K562 (cell line): ENCODE measurements around the gene OR51T1. TPM values are rescaled to one million over a fixed set of nuclear protein-coding genes. Genes with fewer than 3 reads are reported as not detected.

Experiments
- ATAC-seq: fragments of 200-7000 bp; cut with Tn5 transposase; 3 replicates; pipeline ENCODE4 v1.9.1; 2020; ENCODE audit warnings: moderate library complexity
- BruUV-seq: library from RNA; stranded (reverse); fragments of 400-500 nt; replicated peaks from 2 replicates; lab custom pipeline; 2021; lab: Mats Ljungman, UMichigan
- CTCF ChIA-PET: fragments of 300-600 bp; formaldehyde crosslinking; extraction: SDS; loops from one replicate; lab custom pipeline; 2021; ENCODE audit warnings: low intra/inter-chr PET ratio; lab: Yijun Ruan, JAX
- POLR2A ChIA-PET: fragments of 300-600, 350-650 bp; sonication (Branson Sonifier 250); formaldehyde crosslinking; extraction: SDS; loops from one replicate; lab custom pipeline; 2021; ENCODE audit warnings: antibody characterized with exemption, inconsistent platforms; lab: Yijun Ruan, JAX
- DNase-seq, 4 experiments: peaks; one replicate each; pipeline versions ENCODE4 v3.0.0 to v3.0.0-alpha.2; 2011 to 2018; ENCODE audit warnings: low spot score in 3 of 4, mixed read lengths in 3 of 4; ENCODE audit errors: extremely low read depth in 1 of 4
- FAIRE-seq: peaks from 2 replicates; lab custom pipeline; 2011; peaks lifted over from hg19 to GRCh38; lab: Jason Lieb, UNC
- H2AFZ ChIP-seq: 2 replicates; pipeline ENCODE4 v1.6.0; 2011; ENCODE audit warnings: low read depth, low read length, control low read depth, inconsistent platforms
- H3K27ac ChIP-seq: fragments of 200-600 bp; 3 replicates; pipeline ENCODE4 v1.8.0; 2011; ENCODE audit warnings: low read depth, mild to moderate bottlenecking, control low read depth, inconsistent platforms, low read length, moderate library complexity, mixed read lengths; ENCODE audit errors: extremely low read depth
- H3K27me3 ChIP-seq, 2 experiments: fragments of 300-600 bp in 1 of 2; 2 replicates in 1 of 2; 3 replicates in 1 of 2; pipeline versions ENCODE4 v1.6.0 to v1.8.0; 2011; ENCODE audit warnings: inconsistent platforms in 2 of 2, low read length in 2 of 2, mild to moderate bottlenecking in 1 of 2, mixed read lengths in 1 of 2, moderate library complexity in 1 of 2; ENCODE audit not compliant: control insufficient read depth in 2 of 2, insufficient read depth in 2 of 2
- H3K36me3 ChIP-seq: fragments of 300-600 bp; 3 replicates; pipeline ENCODE4 v1.8.0; 2011; ENCODE audit warnings: mild to moderate bottlenecking, low read length, inconsistent platforms; ENCODE audit not compliant: control insufficient read depth, insufficient read depth
- H3K4me1 ChIP-seq, 2 experiments: fragments of 200-600 bp in 1 of 2; replicated peaks in 1 of 2; 2 replicates in 1 of 2; 3 replicates in 1 of 2; pipeline versions ENCODE4 v1.5.1 to v1.8.0; 2011; ENCODE audit warnings: inconsistent platforms in 2 of 2, low read length in 2 of 2, mild to moderate bottlenecking in 1 of 2, mixed read lengths in 1 of 2, moderate library complexity in 1 of 2; ENCODE audit not compliant: control insufficient read depth in 2 of 2, insufficient read depth in 2 of 2
- H3K4me2 ChIP-seq: 2 replicates; pipeline ENCODE4 v1.6.1; 2011; ENCODE audit warnings: low read length, control low read depth, inconsistent platforms, mixed read lengths; ENCODE audit not compliant: insufficient read depth
- H3K4me3 ChIP-seq: fragments of 200-600 bp; sonication (generic), shearing (Covaris generic); 2 replicates; pipeline ENCODE4 v1.5.1; 2016; ENCODE audit warnings: control low read depth, inconsistent platforms
- H3K79me2 ChIP-seq: fragments of 200-600 bp; 3 replicates; pipeline ENCODE4 v1.8.0; 2011; ENCODE audit warnings: low read length, inconsistent platforms; ENCODE audit not compliant: control insufficient read depth, insufficient read depth
- H3K9ac ChIP-seq, 2 experiments: 2 replicates each; pipeline versions ENCODE4 v1.6.0 to v1.6.1; 2011; ENCODE audit warnings: low read depth in 2 of 2, low read length in 2 of 2, control low read depth in 1 of 2, inconsistent platforms in 1 of 2, mild to moderate bottlenecking in 1 of 2, mixed read lengths in 1 of 2; ENCODE audit not compliant: insufficient read depth in 1 of 2
- H3K9me1 ChIP-seq: one replicate; pipeline ENCODE4 v1.6.0; 2011; ENCODE audit warnings: inconsistent platforms, mild to moderate bottlenecking, low read length, moderate library complexity; ENCODE audit not compliant: control insufficient read depth, insufficient read depth
- H3K9me3 ChIP-seq: replicated peaks from 2 replicates; pipeline ENCODE4 v1.5.1; 2011; ENCODE audit warnings: low read depth, low read length, inconsistent platforms; ENCODE audit not compliant: control insufficient read depth, insufficient read depth
- H4K20me1 ChIP-seq: replicated peaks from 2 replicates; pipeline ENCODE4 v1.6.1; 2011; ENCODE audit warnings: low read length, inconsistent platforms, mixed read lengths; ENCODE audit not compliant: control insufficient read depth, insufficient read depth
- DDX20 ChIP-seq: fragments of 450-650 bp; IDR thresholded peaks from 2 replicates; pipeline ENCODE4 v1.6.1; 2016; ENCODE audit warnings: missing genetic modification characterization, low read depth, mild to moderate bottlenecking, missing compliant biosample characterization, moderate library complexity
- E4F1 ChIP-seq: fragments of 250-450 bp; sonication (Bioruptor Pico); IDR thresholded peaks from 2 replicates; pipeline ENCODE4 v1.5.0; 2021; ENCODE audit warnings: mild to moderate bottlenecking, borderline replicate concordance
- HDAC2 ChIP-seq: fragments of 450-650 bp; IDR thresholded peaks from 2 replicates; pipeline ENCODE4 v1.6.1; 2016; ENCODE audit warnings: mild to moderate bottlenecking
- KLF1 ChIP-seq: fragments of 450-650 bp; IDR thresholded peaks from 2 replicates; pipeline ENCODE4 v1.6.1; 2016; ENCODE audit warnings: missing genetic modification characterization, missing compliant biosample characterization
- MBD2 ChIP-seq: sonication (generic); IDR thresholded peaks from 2 replicates; pipeline ENCODE4 v1.6.1; 2016; ENCODE audit warnings: low read depth, borderline replicate concordance
- MCM2 ChIP-seq: fragments of 450-650 bp; IDR thresholded peaks from 2 replicates; pipeline ENCODE4 v1.6.1; 2017; ENCODE audit warnings: low read depth, mild to moderate bottlenecking
- SMAD4 ChIP-seq: fragments of 250-450 bp; sonication (Bioruptor Pico); conservative IDR thresholded peaks from 2 replicates; pipeline ENCODE4 v1.8.0; 2021; ENCODE audit warnings: inconsistent platforms, mild to moderate bottlenecking, moderate library complexity
- SRSF7 ChIP-seq: fragments of 200-400 bp; formaldehyde crosslinking; optimal IDR thresholded peaks from 2 replicates; pipeline ENCODE3; 2017; ENCODE audit warnings: mild to moderate bottlenecking, low read depth, low read length
- TRIM25 ChIP-seq: fragments of 450-650 bp; IDR thresholded peaks from 2 replicates; pipeline ENCODE4 v1.7.0; 2016; ENCODE audit warnings: borderline replicate concordance
- ZNF518B ChIP-seq: fragments of 250-450 bp; sonication (Bioruptor Pico); IDR thresholded peaks from 2 replicates; pipeline ENCODE4 v1.5.0; 2021; ENCODE audit warnings: mild to moderate bottlenecking, moderate library complexity
- WGBS: fragments of 100-300 bp; shearing (Covaris generic); methylation state at CpG from one replicate; pipeline ENCODE4 v1.1.6; 2016; ENCODE audit warnings: low coverage, mixed read lengths; ENCODE audit not compliant: insufficient coverage; ENCODE audit errors: missing lambda C conversion rate; 5-methylcytosine and 5-hydroxymethylcytosine counted together
- in situ Hi-C: fragments of 300-500 bp; cut with MboI; formaldehyde crosslinking; loops from 4 replicates; pipeline ENCODE4 v1.15.0; 2018; ENCODE audit warnings: inconsistent platforms, mixed read lengths
- intact Hi-C: fragments of 100-400 bp; cut with micrococcal nuclease; formaldehyde crosslinking; loops from 2 replicates; pipeline ENCODE4 v1.14.2; 2022
- polyA plus RNA-seq, 8 experiments: library from polyadenylated mRNA; depleted of rRNA in 4 of 8; stranded (reverse) in 5 of 8; unstranded in 3 of 8; fragments of >200 nt; fragmentation: Nextera tagmentation in 2 of 8; fragmentation: Illumina TruSeq in 1 of 8; extraction: Ambion mirVana in 2 of 8; extraction: Trizol in 1 of 8; gene quantifications; 2 replicates each; pipeline versions ENCODE4 v1.2.1 to v1.2.3, GENCODE V29; 2011 to 2014; ENCODE audit warnings: inconsistent platforms in 1 of 8, missing spikeins in 1 of 8
- total RNA-seq, 7 experiments: library from RNA; depleted of rRNA in 6 of 7; stranded (reverse); fragments of >200 nt in 6 of 7; fragmentation: Illumina TruSeq in 2 of 7; extraction: Trizol in 2 of 7; gene quantifications; 2 replicates each; pipeline versions ENCODE4 v1.2.1 to v1.2.3, GENCODE V29; 2011 to 2021; ENCODE audit warnings: low replicate concordance in 1 of 7

Gene OR51T1
- total and polyA plus RNA-seq, 9 of the 15 experiments (the other 6 are each of a cell fraction or from before 2014, with no cell fraction given) = not detected

- no peak for TF ChIP-seq ZNF518B
- no peak for TF ChIP-seq MBD2
- TF ChIP-seq KLF1 = no peak
- TF ChIP-seq, all 486 proteins: peak for 0
These were observed 4.5 kb downstream of the OR51T1 start (continued) for GRCh38 chr11:4886186-4886585.

GRCh38 chr11:4887591-4887990, 5.9 kb downstream of the OR51T1 start:
- no peaks in the 10 kb centered on the region for H3K36me3 ChIP-seq
- no peak for DNase-seq
- H4K20me1 ChIP-seq = no peaks in the 10 kb centered on the region
- no peaks in the 10 kb centered on the region for H3K79me2 ChIP-seq
- H3K27me3 ChIP-seq = no peaks in the 10 kb centered on the region
- no peak overlapping the region for H3K4me2 ChIP-seq
- no peak overlapping the region for H3K4me3 ChIP-seq
- no peaks in the 10 kb centered on the region for H3K9me3 ChIP-seq
- H3K9me1 ChIP-seq = no peaks in the 10 kb centered on the region
- 0% methylated on average over 1 of the region's 1 CpG for WGBS
- no peak overlapping the region for H3K9ac ChIP-seq
- ATAC-seq = no peak
- POLR2A ChIA-PET = interaction anchor here (0.6 kb wide), 1 partner anchor 83 kb away, joined by 4 read pairs; no protein-coding TSS in a partner anchor
- no peak overlapping the region for H3K27ac ChIP-seq
- H3K4me1 ChIP-seq = peaks cover 2 to 24% of the 10 kb centered on the region in 2 experiments; a peak in 4 of 5 replicates
- no TSS peak for BruUV-seq
- CTCF ChIA-PET = no interaction called here
- in situ Hi-C loops = no loop called here
- intact Hi-C loops = no loop called here
- no peak for FAIRE-seq
- no peak overlapping the region for H2AFZ ChIP-seq
- TF ChIP-seq DDX20 (tag) (no peak), SRSF7 (no peak), SMAD4 (CRISPR knock-in tag) (no peak), HDAC2 (no peak), TRIM25 (no peak), MCM2 (no peak), E4F1 (CRISPR knock-in tag) (no peak)
